LNCAP (cell line): Measurements from ENCODE around the gene IFT52.

Source experiments
- CTCF ChIP-seq: fragments of 450-650 bp; IDR thresholded peaks from 2 replicates; pipeline ENCODE4 v1.5.1; 2017; ENCODE audit warnings: mild to moderate bottlenecking

Gene IFT52

GRCh38 chr20:43642548-43642947 is 51.8 kb downstream of the IFT52 start:
- TF ChIP-seq CTCF: no peak

GRCh38 chr20:43650997-43651525 is 60.3 kb downstream of the IFT52 start:
- TF ChIP-seq CTCF: no peak

- TF ChIP-seq CTCF: no peak
These were observed 63.2 kb downstream of the IFT52 start for GRCh38 chr20:43653966-43654365.

- no peak for TF ChIP-seq CTCF
These were observed 65.2 kb downstream of the IFT52 start for GRCh38 chr20:43655937-43656336.

GRCh38 chr20:43658069-43658722 is 67.5 kb downstream of the IFT52 start:
- TF ChIP-seq CTCF: no peak

- no peak for TF ChIP-seq CTCF
These were observed 68.1 kb downstream of the IFT52 start for GRCh38 chr20:43658723-43659419.

GRCh38 chr20:43662943-43663655 is 72.4 kb downstream of the IFT52 start:
- no peak for TF ChIP-seq CTCF
